Natural killer cell (primary cell): ENCODE data around the gene MYADML2. TPM values are rescaled to one million over a fixed set of nuclear protein-coding genes. Genes with fewer than 3 reads are reported as not detected.

Experiments used
- ATAC-seq, 3 donors: fragments of 150-1000 bp in 2 of 3; fragments of 200-7000 bp in 1 of 3; cut with Tn5 transposase; 1 replicate in 1 of 3; 2 replicates in 2 of 3; pipeline ENCODE4 v1.10.0; 2021; ENCODE audit warnings: mild to moderate bottlenecking in 2 of 3, moderate library complexity in 2 of 3
- DNase-seq, 2 donors: peaks; one replicate each; pipeline versions ENCODE4 v3.0.0 to v3.0.0-alpha.2; 2013 to 2021; ENCODE audit warnings: mixed read lengths in 1 of 2
- H3K27ac ChIP-seq: one replicate; pipeline ENCODE4 v1.5.1; 2013; ENCODE audit warnings: mild to moderate bottlenecking, low read length
- H3K27me3 ChIP-seq: one replicate; pipeline ENCODE4 v1.6.1; 2013; ENCODE audit warnings: low read length; ENCODE audit not compliant: control insufficient read depth, insufficient read depth
- H3K36me3 ChIP-seq: one replicate; pipeline ENCODE4 v1.6.1; 2013; ENCODE audit warnings: low read length; ENCODE audit not compliant: control insufficient read depth, insufficient read depth
- H3K4me1 ChIP-seq: one replicate; pipeline ENCODE4 v1.6.1; 2013; ENCODE audit warnings: low read length; ENCODE audit not compliant: control insufficient read depth, insufficient read depth
- H3K4me3 ChIP-seq: one replicate; pipeline ENCODE4 v1.5.1; 2013; ENCODE audit warnings: low read length
- H3K9me3 ChIP-seq: one replicate; pipeline ENCODE4 v1.6.1; 2013; ENCODE audit warnings: low read length; ENCODE audit not compliant: control insufficient read depth, insufficient read depth
- H3K27ac Mint-ChIP-seq, 2 donors: one replicate each; pipeline ENCODE4 v1.8.0; 2022; ENCODE audit warnings: mild to moderate bottlenecking in 2 of 2, mixed read lengths in 2 of 2, moderate library complexity in 1 of 2
- H3K27me3 Mint-ChIP-seq, 2 donors: one replicate each; pipeline ENCODE4 v1.8.0; 2022; ENCODE audit warnings: low read depth in 2 of 2, mixed read lengths in 2 of 2
- H3K36me3 Mint-ChIP-seq: one replicate; pipeline ENCODE4 v1.8.0; 2022; ENCODE audit warnings: mixed read lengths
- H3K4me1 Mint-ChIP-seq, 2 donors: one replicate each; pipeline ENCODE4 v1.8.0; 2022; ENCODE audit warnings: mixed read lengths in 2 of 2
- H3K4me3 Mint-ChIP-seq: one replicate; pipeline ENCODE4 v1.8.0; 2022; ENCODE audit warnings: mild to moderate bottlenecking, moderate library complexity, mixed read lengths
- H3K9me3 Mint-ChIP-seq, 2 donors: one replicate each; pipeline ENCODE4 v1.8.0; 2022; ENCODE audit warnings: mixed read lengths in 2 of 2
- CTCF ChIP-seq: fragments of 200-600 bp; IDR thresholded peaks from one replicate; pipeline ENCODE4 v1.8.0; 2022; ENCODE audit warnings: antibody characterized with exemption
- WGBS: methylation state at CpG from one replicate; pipeline ENCODE4 v1.1.7; 2013; ENCODE audit warnings: missing lambda C conversion rate; ENCODE audit not compliant: insufficient coverage; 5-methylcytosine and 5-hydroxymethylcytosine counted together
- intact Hi-C: fragments of 100-400 bp; cut with micrococcal nuclease; formaldehyde crosslinking; loops from one replicate; pipeline ENCODE4 v1.14.2; 2022
- total RNA-seq, 4 donors: library from RNA; stranded (reverse); fragments of 120-200 nt in 1 of 4; gene quantifications; one replicate each; pipeline versions ENCODE4 v1.2.3 to v1.2.4, GENCODE V29; 2013 to 2022

Gene MYADML2
- total RNA-seq, 3 donors from 2014 or later (not counting 1 experiment from before 2014, with no cell fraction given): not detected

- intact Hi-C loops: no loop called here
- ATAC-seq (no peak), DNase-seq (no peak)
- no peak overlapping the region for H3K27ac Mint-ChIP-seq
- no peaks in the 10 kb centered on the region for H3K27me3 ChIP-seq
- peaks cover 4 to 6% of the 10 kb centered on the region in 2 donors for H3K4me1 Mint-ChIP-seq
- no peaks in the 10 kb centered on the region for H3K9me3 ChIP-seq
- peaks cover 3% of the 10 kb centered on the region for H3K36me3 ChIP-seq
- no peak overlapping the region for H3K4me3 Mint-ChIP-seq
- no peaks in the 10 kb centered on the region for H3K9me3 Mint-ChIP-seq
- no peaks in the 10 kb centered on the region for H3K27me3 Mint-ChIP-seq
- no peak overlapping the region for H3K4me3 ChIP-seq
- WGBS: 98% methylated on average over 39 of the region's 39 CpGs
- no peaks in the 10 kb centered on the region for H3K4me1 ChIP-seq
- no peak for TF ChIP-seq CTCF
- H3K36me3 Mint-ChIP-seq: no peaks in the 10 kb centered on the region
- no peak overlapping the region for H3K27ac ChIP-seq
These were observed 47.8 kb upstream of the MYADML2 start for GRCh38 chr17:81994593-81995462.

GRCh38 chr17:81993729-81994592 lies 46.9 kb upstream of the MYADML2 start:
- H3K4me3 ChIP-seq: no peak overlapping the region
- no peak overlapping the region for H3K27ac ChIP-seq
- TF ChIP-seq CTCF: no peak
- Mint-ChIP-seq H3K4me3 (no peak overlapping the region), H3K4me1 (peaks cover 4 to 6% of the 10 kb centered on the region in 2 donors), H3K27me3 (no peaks in the 10 kb centered on the region), H3K27ac (no peak overlapping the region), H3K9me3 (no peaks in the 10 kb centered on the region), H3K36me3 (no peaks in the 10 kb centered on the region)
- DNase-seq (no peak), ATAC-seq (no peak)
- H3K36me3 ChIP-seq: peaks cover 3% of the 10 kb centered on the region
- no peaks in the 10 kb centered on the region for H3K9me3 ChIP-seq
- 96% methylated on average over 36 of the region's 37 CpGs for WGBS
- intact Hi-C loops: no loop called here
- no peaks in the 10 kb centered on the region for H3K4me1 ChIP-seq
- no peaks in the 10 kb centered on the region for H3K27me3 ChIP-seq

GRCh38 chr17:81992306-81993102 lies 45.5 kb upstream of the MYADML2 start:
- DNase-seq (no peak), ATAC-seq (no peak)
- no peak for TF ChIP-seq CTCF
- Histone ChIP-seq H3K27me3 (no peaks in the 10 kb centered on the region), H3K4me3 (no peak overlapping the region), H3K4me1 (no peaks in the 10 kb centered on the region), H3K27ac (no peak overlapping the region), H3K36me3 (peaks cover 3% of the 10 kb centered on the region), H3K9me3 (no peaks in the 10 kb centered on the region)
- Mint-ChIP-seq H3K27ac (no peak overlapping the region), H3K4me1 (peaks cover 4 to 6% of the 10 kb centered on the region in 2 donors), H3K9me3 (no peaks in the 10 kb centered on the region), H3K27me3 (no peaks in the 10 kb centered on the region), H3K4me3 (no peak overlapping the region), H3K36me3 (no peaks in the 10 kb centered on the region)
- WGBS: 95% methylated on average over 31 of the region's 31 CpGs
- intact Hi-C loops: no loop called here
